Measurements from ENCODE around the gene CTAG2. TPM values are rescaled to one million over a fixed set of nuclear protein-coding genes. Genes with fewer than 3 reads are reported as not detected.
"Not testable (repeated sequence)": the region's sequence is repeated elsewhere in the genome, so short reads cannot be mapped to it uniquely, and the experiment has no call there.

CTAG2 gene
- polyA plus RNA-seq, 1 donor (not counting 4 experiments of a cell fraction or from before 2014, with no cell fraction given): not detected

- dilution Hi-C loops (cut with MboI; ENCODE audit: extremely low pct_ligation_motif_present, low sequenced_read_pairs): no loop called here
- H3K27ac ChIP-seq (ENCODE audit: control insufficient read depth, insufficient read depth, low read length): no peak overlapping the region
- FAIRE-seq: no peak
These were observed 4.4 kb downstream of the CTAG2 start for GRCh38 chrX:154648931-154649330.

DNA sequence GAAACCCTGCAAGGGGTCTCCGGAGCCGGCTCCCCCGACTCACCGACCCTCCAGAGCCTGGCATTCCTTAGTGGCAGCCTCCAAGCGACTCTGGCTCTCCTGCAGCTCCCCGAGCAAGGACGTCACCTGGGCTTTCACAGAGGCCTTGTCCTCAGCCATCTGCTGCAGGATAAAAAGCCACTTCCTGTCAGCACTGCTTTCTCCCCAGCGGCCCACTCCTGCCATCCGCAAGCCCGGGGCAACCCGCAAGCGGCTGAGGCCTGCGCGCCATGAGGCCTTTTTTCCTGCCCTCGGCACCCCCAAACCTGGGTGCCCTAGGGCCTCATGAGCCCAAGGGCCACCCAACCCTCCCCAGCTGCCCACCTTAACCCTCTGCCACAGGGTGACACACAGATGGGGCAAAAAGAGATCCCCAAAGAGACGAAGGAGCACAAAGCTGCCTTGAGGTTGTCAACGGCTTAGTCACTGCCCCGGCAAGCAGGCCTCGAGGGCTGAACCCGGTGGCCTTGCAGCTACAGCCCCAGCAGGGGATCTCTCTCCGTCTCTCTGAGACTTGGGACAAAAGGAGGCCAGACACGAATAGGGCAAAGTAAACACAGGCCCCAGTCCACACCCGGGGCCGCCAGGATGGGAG, 7.5 kb downstream of the CTAG2 start:
- H3K4me3 ChIP-seq (ENCODE audit: control insufficient read depth in 2 of 3, extremely low read depth in 1 of 3, insufficient read depth in 2 of 3, low read depth in 1 of 3, low read length in 3 of 3); DNase-seq (ENCODE audit: low read depth, low spot score); H3K27ac ChIP-seq (ENCODE audit: control insufficient read depth, insufficient read depth, low read length); H3K79me2 ChIP-seq (ENCODE audit: control insufficient read depth, insufficient read depth, low read length); H3K9me3 ChIP-seq (ENCODE audit: control insufficient read depth, low read depth, low read length); FAIRE-seq; H4K20me1 ChIP-seq (ENCODE audit: control insufficient read depth, extremely low read depth, insufficient read depth, low read length); H3K9me1 ChIP-seq (ENCODE audit: control insufficient read depth, extremely low read depth, insufficient read depth, low read length); H2AFZ ChIP-seq (ENCODE audit: control insufficient read depth, low read length); H3K9ac ChIP-seq (ENCODE audit: control insufficient read depth, extremely low read depth, insufficient read depth, low read length); H3K4me1 ChIP-seq (ENCODE audit: control insufficient read depth, extremely low read depth, insufficient read depth, low read length); dilution Hi-C loops (cut with MboI; ENCODE audit: extremely low pct_ligation_motif_present, low sequenced_read_pairs); H3K36me3 ChIP-seq (ENCODE audit: control insufficient read depth in 2 of 2, extremely low read depth in 1 of 2, insufficient read depth in 2 of 2, low read length in 2 of 2); H3K27me3 ChIP-seq (ENCODE audit: control insufficient read depth, extremely low read depth, insufficient read depth, low read length); H3K4me2 ChIP-seq (ENCODE audit: control insufficient read depth, extremely low read depth, insufficient read depth, low read depth, low read length): not testable (repeated sequence)

More at GRCh38 chrX:154648931-154649330, 4.4 kb downstream of the CTAG2 start:
- no peak for DNase-seq (ENCODE audit: low read depth, low spot score)
- no peak overlapping the region for H3K4me2 ChIP-seq (ENCODE audit: control insufficient read depth, extremely low read depth, insufficient read depth, low read depth, low read length)
- no peak overlapping the region for H3K4me3 ChIP-seq (ENCODE audit: control insufficient read depth in 2 of 3, extremely low read depth in 1 of 3, insufficient read depth in 2 of 3, low read depth in 1 of 3, low read length in 3 of 3)
- H3K4me1 ChIP-seq (ENCODE audit: control insufficient read depth, extremely low read depth, insufficient read depth, low read length): no peaks in the 10 kb centered on the region
- no peak overlapping the region for H2AFZ ChIP-seq (ENCODE audit: control insufficient read depth, low read length)
- no peaks in the 10 kb centered on the region for H3K27me3 ChIP-seq (ENCODE audit: control insufficient read depth, extremely low read depth, insufficient read depth, low read length)
- no peaks in the 10 kb centered on the region for H3K36me3 ChIP-seq (ENCODE audit: control insufficient read depth in 2 of 2, extremely low read depth in 1 of 2, insufficient read depth in 2 of 2, low read length in 2 of 2)
- H3K9me1 ChIP-seq (ENCODE audit: control insufficient read depth, extremely low read depth, insufficient read depth, low read length): no peaks in the 10 kb centered on the region
- no peak for TF ChIP-seq CTCF (optimal IDR thresholded peaks at IDR 0.05 in 1 of 3, IDR thresholded peaks at IDR 0.05 in 1 of 3, conservative IDR thresholded peaks at IDR 0.05 in 1 of 3; ENCODE audit: extremely low read depth in 1 of 3, insufficient read depth in 2 of 3, low read length in 3 of 3)
- no peaks in the 10 kb centered on the region for H4K20me1 ChIP-seq (ENCODE audit: control insufficient read depth, extremely low read depth, insufficient read depth, low read length)
- H3K9me3 ChIP-seq (ENCODE audit: control insufficient read depth, low read depth, low read length): no peaks in the 10 kb centered on the region
- no peak overlapping the region for H3K9ac ChIP-seq (ENCODE audit: control insufficient read depth, extremely low read depth, insufficient read depth, low read length)
- no peaks in the 10 kb centered on the region for H3K79me2 ChIP-seq (ENCODE audit: control insufficient read depth, insufficient read depth, low read length)

- H3K4me3 ChIP-seq (ENCODE audit: control insufficient read depth in 2 of 3, extremely low read depth in 1 of 3, insufficient read depth in 2 of 3, low read depth in 1 of 3, low read length in 3 of 3); H3K9ac ChIP-seq (ENCODE audit: control insufficient read depth, extremely low read depth, insufficient read depth, low read length); dilution Hi-C loops (cut with MboI; ENCODE audit: extremely low pct_ligation_motif_present, low sequenced_read_pairs); H3K4me2 ChIP-seq (ENCODE audit: control insufficient read depth, extremely low read depth, insufficient read depth, low read depth, low read length); H3K9me1 ChIP-seq (ENCODE audit: control insufficient read depth, extremely low read depth, insufficient read depth, low read length); FAIRE-seq; H3K4me1 ChIP-seq (ENCODE audit: control insufficient read depth, extremely low read depth, insufficient read depth, low read length); H3K27ac ChIP-seq (ENCODE audit: control insufficient read depth, insufficient read depth, low read length); H4K20me1 ChIP-seq (ENCODE audit: control insufficient read depth, extremely low read depth, insufficient read depth, low read length); H3K79me2 ChIP-seq (ENCODE audit: control insufficient read depth, insufficient read depth, low read length); H3K27me3 ChIP-seq (ENCODE audit: control insufficient read depth, extremely low read depth, insufficient read depth, low read length); H2AFZ ChIP-seq (ENCODE audit: control insufficient read depth, low read length); H3K9me3 ChIP-seq (ENCODE audit: control insufficient read depth, low read depth, low read length); H3K36me3 ChIP-seq (ENCODE audit: control insufficient read depth in 2 of 2, extremely low read depth in 1 of 2, insufficient read depth in 2 of 2, low read length in 2 of 2); DNase-seq (ENCODE audit: low read depth, low spot score): not testable (repeated sequence)
These were observed 9.7 kb downstream of the CTAG2 start for GRCh38 chrX:154643708-154644107.

DNA sequence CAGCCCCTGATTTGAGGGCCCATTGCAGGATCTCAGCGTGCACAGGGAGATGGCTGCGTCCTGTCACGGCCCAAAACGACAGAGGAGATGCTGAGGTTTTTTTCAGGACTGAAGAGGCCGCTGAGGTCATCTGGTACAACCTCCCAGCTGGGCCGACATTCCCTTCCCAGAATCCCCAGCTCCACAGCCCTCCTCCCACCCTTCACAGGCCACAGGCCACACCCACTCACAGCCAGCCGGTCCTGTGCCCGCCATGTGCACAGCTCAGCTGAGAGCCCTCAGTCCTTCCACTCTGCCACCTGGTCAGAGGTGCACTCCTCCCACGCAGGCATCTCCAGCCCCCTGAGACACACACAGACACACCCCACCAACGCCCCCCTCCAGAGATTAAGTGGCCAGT, 11.6 kb downstream of the CTAG2 start:
- H3K9me1 ChIP-seq (ENCODE audit: control insufficient read depth, extremely low read depth, insufficient read depth, low read length); H3K27ac ChIP-seq (ENCODE audit: control insufficient read depth, insufficient read depth, low read length); H3K4me2 ChIP-seq (ENCODE audit: control insufficient read depth, extremely low read depth, insufficient read depth, low read depth, low read length); H3K79me2 ChIP-seq (ENCODE audit: control insufficient read depth, insufficient read depth, low read length); H3K27me3 ChIP-seq (ENCODE audit: control insufficient read depth, extremely low read depth, insufficient read depth, low read length); H3K36me3 ChIP-seq (ENCODE audit: control insufficient read depth in 2 of 2, extremely low read depth in 1 of 2, insufficient read depth in 2 of 2, low read length in 2 of 2); H3K9me3 ChIP-seq (ENCODE audit: control insufficient read depth, low read depth, low read length); FAIRE-seq; H3K4me3 ChIP-seq (ENCODE audit: control insufficient read depth in 2 of 3, extremely low read depth in 1 of 3, insufficient read depth in 2 of 3, low read depth in 1 of 3, low read length in 3 of 3); DNase-seq (ENCODE audit: low read depth, low spot score); dilution Hi-C loops (cut with MboI; ENCODE audit: extremely low pct_ligation_motif_present, low sequenced_read_pairs); H3K9ac ChIP-seq (ENCODE audit: control insufficient read depth, extremely low read depth, insufficient read depth, low read length); H2AFZ ChIP-seq (ENCODE audit: control insufficient read depth, low read length); H3K4me1 ChIP-seq (ENCODE audit: control insufficient read depth, extremely low read depth, insufficient read depth, low read length); H4K20me1 ChIP-seq (ENCODE audit: control insufficient read depth, extremely low read depth, insufficient read depth, low read length): not testable (repeated sequence)

All from keratinocyte (primary cell).